HCT116 (cell line): ENCODE results near the gene RWDD1.

Source experiments
- EZH2 ChIP-seq: fragments of 200-600 bp; sonication (generic); IDR thresholded peaks from 2 replicates; pipeline ENCODE4 v1.6.1; 2017; ENCODE audit warnings: antibody characterized with exemption, mixed run types
- EZH2phosphoT487 ChIP-seq: fragments of 200-600 bp; IDR thresholded peaks from 2 replicates; pipeline ENCODE4 v1.6.1; 2018; ENCODE audit warnings: antibody characterized with exemption, borderline replicate concordance
- JUND ChIP-seq: IDR thresholded peaks from 2 replicates; pipeline ENCODE4 v1.6.1; 2012
- POLR2A ChIP-seq: IDR thresholded peaks from 2 replicates; pipeline ENCODE4 v1.7.0; 2011; ENCODE audit warnings: borderline replicate concordance; ENCODE audit not compliant: insufficient read depth, insufficient read length; ENCODE audit errors: extremely low read depth
- POLR2AphosphoS5 ChIP-seq: IDR thresholded peaks from 2 replicates; pipeline ENCODE4 v1.6.1; 2011; ENCODE audit warnings: mild to moderate bottlenecking, low read depth, low read length, moderate library complexity
- TCF7L2 ChIP-seq: IDR thresholded peaks from 2 replicates; pipeline ENCODE4 v1.7.0; 2011; ENCODE audit warnings: borderline replicate concordance, inconsistent platforms; ENCODE audit not compliant: insufficient read depth, insufficient read length; ENCODE audit errors: extremely low read depth
- TF ChIP-seq, protein P1 (sequence below), 3 experiments: fragments of 200-600 bp in 1 of 3; sonication (generic) in 1 of 3; IDR thresholded peaks in 2 of 3; conservative IDR thresholded peaks in 1 of 3; 2 replicates each; pipeline ENCODE4 v1.5.1; 2012 to 2017; ENCODE audit warnings: low read depth in 2 of 3, low read length in 2 of 3, antibody characterized with exemption in 1 of 3, borderline replicate concordance in 1 of 3, control low read depth in 1 of 3, mild to moderate bottlenecking in 1 of 3, mixed read lengths in 1 of 3, mixed run types in 1 of 3, moderate library complexity in 1 of 3; ENCODE audit not compliant: insufficient read depth in 1 of 3

DNA sequence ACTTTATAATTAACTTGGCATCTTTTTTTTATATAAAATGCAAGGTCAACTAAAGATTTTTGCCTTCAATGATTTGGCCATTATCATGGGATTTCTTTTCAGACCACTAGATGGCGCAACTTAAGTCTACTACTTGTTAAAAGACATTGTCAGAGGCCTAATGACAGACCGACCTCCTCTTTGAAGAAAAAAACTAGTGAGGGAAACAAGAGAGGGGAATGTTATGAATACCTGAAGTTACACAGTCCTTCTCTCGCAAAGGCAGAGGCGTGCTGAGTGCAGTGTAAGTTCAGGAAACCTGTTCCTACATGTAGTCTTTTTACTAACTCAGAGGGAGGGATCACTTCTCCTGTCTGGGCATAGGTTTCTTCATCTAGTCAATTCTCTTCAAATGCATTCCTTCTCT is 35.1 kb upstream of the RWDD1 start:
- TF ChIP-seq POLR2A (no peak), POLR2AphosphoS5 (no peak), TCF7L2 (no peak), JUND (no peak), EZH2phosphoT487 (no peak), EZH2 (no peak)
- TF ChIP-seq, protein P1, sequence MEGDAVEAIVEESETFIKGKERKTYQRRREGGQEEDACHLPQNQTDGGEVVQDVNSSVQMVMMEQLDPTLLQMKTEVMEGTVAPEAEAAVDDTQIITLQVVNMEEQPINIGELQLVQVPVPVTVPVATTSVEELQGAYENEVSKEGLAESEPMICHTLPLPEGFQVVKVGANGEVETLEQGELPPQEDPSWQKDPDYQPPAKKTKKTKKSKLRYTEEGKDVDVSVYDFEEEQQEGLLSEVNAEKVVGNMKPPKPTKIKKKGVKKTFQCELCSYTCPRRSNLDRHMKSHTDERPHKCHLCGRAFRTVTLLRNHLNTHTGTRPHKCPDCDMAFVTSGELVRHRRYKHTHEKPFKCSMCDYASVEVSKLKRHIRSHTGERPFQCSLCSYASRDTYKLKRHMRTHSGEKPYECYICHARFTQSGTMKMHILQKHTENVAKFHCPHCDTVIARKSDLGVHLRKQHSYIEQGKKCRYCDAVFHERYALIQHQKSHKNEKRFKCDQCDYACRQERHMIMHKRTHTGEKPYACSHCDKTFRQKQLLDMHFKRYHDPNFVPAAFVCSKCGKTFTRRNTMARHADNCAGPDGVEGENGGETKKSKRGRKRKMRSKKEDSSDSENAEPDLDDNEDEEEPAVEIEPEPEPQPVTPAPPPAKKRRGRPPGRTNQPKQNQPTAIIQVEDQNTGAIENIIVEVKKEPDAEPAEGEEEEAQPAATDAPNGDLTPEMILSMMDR (IDR thresholded peaks at IDR 0.05 in 2 of 3, conservative IDR thresholded peaks at IDR 0.05 in 1 of 3; ENCODE audit: borderline replicate concordance in 1 of 3, insufficient read depth in 1 of 3, low read depth in 2 of 3, low read length in 2 of 3): peak; percentile 59 to 80 (median 74)
